Mesenchymal stem cell (in vitro differentiated cells and primary cell): ENCODE measurements around the gene USP36.

ENCODE experiments used
- DNase-seq: peaks from one replicate; pipeline ENCODE4 v3.0.0-alpha.2; 2013
- H2AFZ ChIP-seq: one replicate; pipeline ENCODE4 v1.6.1; 2013; ENCODE audit warnings: low read depth, mild to moderate bottlenecking, control low read depth, inconsistent platforms, low read length, moderate library complexity
- H2AK5ac ChIP-seq: 2 replicates; pipeline ENCODE4 v1.6.1; 2013; ENCODE audit warnings: low read length, moderate library complexity, mild to moderate bottlenecking, inconsistent platforms; ENCODE audit not compliant: severe bottlenecking
- H2BK120ac ChIP-seq: one replicate; pipeline ENCODE4 v1.6.1; 2013; ENCODE audit warnings: low read depth, mild to moderate bottlenecking, inconsistent platforms, low read length, moderate library complexity
- H2BK12ac ChIP-seq, 2 experiments: one replicate each; pipeline ENCODE4 v1.6.1; 2013; ENCODE audit warnings: inconsistent platforms in 2 of 2, low read length in 2 of 2, mild to moderate bottlenecking in 2 of 2, moderate library complexity in 2 of 2, control low read depth in 1 of 2
- H2BK15ac ChIP-seq: one replicate; pipeline ENCODE4 v1.6.1; 2013; ENCODE audit warnings: mild to moderate bottlenecking, low read depth, inconsistent platforms; ENCODE audit not compliant: poor library complexity, severe bottlenecking
- H2BK5ac ChIP-seq: 2 replicates; pipeline ENCODE4 v1.6.1; 2013; ENCODE audit warnings: low read depth, mild to moderate bottlenecking, low read length, control low read depth, inconsistent platforms; ENCODE audit not compliant: poor library complexity, severe bottlenecking
- H3K14ac ChIP-seq, 2 experiments: one replicate each; pipeline ENCODE4 v1.6.1; 2013; ENCODE audit warnings: inconsistent platforms in 2 of 2, low read length in 2 of 2, control low read depth in 1 of 2, mild to moderate bottlenecking in 1 of 2, moderate library complexity in 1 of 2
- H3K18ac ChIP-seq, 2 experiments: one replicate each; pipeline ENCODE4 v1.6.1; 2013; ENCODE audit warnings: inconsistent platforms in 2 of 2, low read length in 2 of 2, control low read depth in 1 of 2, low read depth in 1 of 2, mild to moderate bottlenecking in 1 of 2
- H3K23ac ChIP-seq, 2 experiments: one replicate each; pipeline ENCODE4 v1.6.1; 2013; ENCODE audit warnings: inconsistent platforms in 2 of 2, low read length in 2 of 2, mild to moderate bottlenecking in 2 of 2, moderate library complexity in 2 of 2, control low read depth in 1 of 2
- H3K27ac ChIP-seq: 2 replicates; pipeline ENCODE4 v1.5.1; 2013; ENCODE audit warnings: mild to moderate bottlenecking, moderate library complexity, low read length, control low read depth, inconsistent platforms; ENCODE audit not compliant: poor library complexity, severe bottlenecking
- H3K27me3 ChIP-seq, 2 experiments: 2 replicates each; pipeline versions ENCODE4 v1.6.1 to v1.7.0; 2013; ENCODE audit warnings: low read length in 2 of 2, mild to moderate bottlenecking in 2 of 2, moderate library complexity in 2 of 2, control low read depth in 1 of 2, inconsistent platforms in 1 of 2; ENCODE audit not compliant: control insufficient read depth in 1 of 2, insufficient read depth in 1 of 2
- H3K36me3 ChIP-seq, 2 experiments: 2 replicates each; pipeline versions ENCODE4 v1.6.1 to v1.7.0; 2013; ENCODE audit warnings: low read length in 2 of 2, control low read depth in 1 of 2, inconsistent platforms in 1 of 2, low read depth in 1 of 2, mild to moderate bottlenecking in 1 of 2; ENCODE audit not compliant: insufficient read depth in 2 of 2, control insufficient read depth in 1 of 2
- H3K4ac ChIP-seq, 2 experiments: one replicate each; pipeline ENCODE4 v1.6.1; 2013; ENCODE audit warnings: inconsistent platforms in 2 of 2, low read length in 2 of 2, mild to moderate bottlenecking in 2 of 2, moderate library complexity in 2 of 2, control low read depth in 1 of 2, low read depth in 1 of 2
- H3K4me1 ChIP-seq: 2 replicates; pipeline ENCODE4 v1.6.1; 2013; ENCODE audit warnings: low read depth, low read length, control low read depth; ENCODE audit not compliant: control insufficient read depth, insufficient read depth
- H3K4me2 ChIP-seq: 2 replicates; pipeline ENCODE4 v1.6.1; 2013; ENCODE audit warnings: low read length, mild to moderate bottlenecking, inconsistent platforms; ENCODE audit not compliant: poor library complexity, severe bottlenecking
- H3K4me3 ChIP-seq, 2 experiments: 2 replicates each; pipeline versions ENCODE4 v1.5.1 to v1.7.0; 2013; ENCODE audit warnings: low read length in 2 of 2, mild to moderate bottlenecking in 2 of 2, control low read depth in 1 of 2, low read depth in 1 of 2; ENCODE audit not compliant: insufficient read depth in 1 of 2
- H3K79me1 ChIP-seq: replicated peaks from 2 replicates; pipeline ENCODE4 v1.6.1; 2013; ENCODE audit warnings: mild to moderate bottlenecking, control low read depth, low read length, inconsistent platforms; ENCODE audit not compliant: poor library complexity, severe bottlenecking
- H3K9ac ChIP-seq: 2 replicates; pipeline ENCODE4 v1.7.0; 2013; ENCODE audit warnings: mild to moderate bottlenecking, low read length, moderate library complexity
- H3K9me3 ChIP-seq: 2 replicates; pipeline ENCODE4 v1.7.0; 2013; ENCODE audit warnings: mild to moderate bottlenecking, low read length; ENCODE audit not compliant: control insufficient read depth
- H4K8ac ChIP-seq: one replicate; pipeline ENCODE4 v1.6.1; 2013; ENCODE audit warnings: inconsistent platforms, mild to moderate bottlenecking, low read length, moderate library complexity
- H4K91ac ChIP-seq: one replicate; pipeline ENCODE4 v1.6.1; 2013; ENCODE audit warnings: mild to moderate bottlenecking, low read length, inconsistent platforms
- WGBS: methylation state at CpG from one replicate; pipeline ENCODE4 v1.1.7; 2013; ENCODE audit warnings: mixed read lengths; 5-methylcytosine and 5-hydroxymethylcytosine counted together

USP36 gene

GRCh38 chr17:78821961-78822360, 18.7 kb downstream of the USP36 start:
- peaks cover 28% of the 10 kb centered on the region for H3K4me1 ChIP-seq
- H2AFZ ChIP-seq, result no peak overlapping the region
- H3K9ac ChIP-seq, result no peak overlapping the region
- no peak overlapping the region for H2BK15ac ChIP-seq
- H2BK120ac ChIP-seq, result no peak overlapping the region
- peaks cover 74 to 92% of the 10 kb centered on the region in 2 experiments for H3K36me3 ChIP-seq
- DNase-seq, result no peak
- H3K27ac ChIP-seq, result peak overlapping the region; percentile 70
- H4K8ac ChIP-seq, result no peak overlapping the region
- H3K9me3 ChIP-seq, result no peaks in the 10 kb centered on the region
- no peaks in the 10 kb centered on the region for H3K27me3 ChIP-seq
- WGBS, result 92% methylated on average over 8 of the region's 8 CpGs
- no peak overlapping the region for H3K23ac ChIP-seq
- no peak overlapping the region for H2AK5ac ChIP-seq
- H3K79me1 ChIP-seq, result peaks cover 41% of the 10 kb centered on the region
- H4K91ac ChIP-seq, result peak overlapping the region; percentile 77
- no peak overlapping the region for H3K4me3 ChIP-seq
- no peak overlapping the region for H3K14ac ChIP-seq
- no peak overlapping the region for H2BK5ac ChIP-seq
- H3K4ac ChIP-seq, result no peak overlapping the region
- no peak overlapping the region for H2BK12ac ChIP-seq
- H3K18ac ChIP-seq, result no peak overlapping the region
- H3K4me2 ChIP-seq, result no peak overlapping the region

DNA sequence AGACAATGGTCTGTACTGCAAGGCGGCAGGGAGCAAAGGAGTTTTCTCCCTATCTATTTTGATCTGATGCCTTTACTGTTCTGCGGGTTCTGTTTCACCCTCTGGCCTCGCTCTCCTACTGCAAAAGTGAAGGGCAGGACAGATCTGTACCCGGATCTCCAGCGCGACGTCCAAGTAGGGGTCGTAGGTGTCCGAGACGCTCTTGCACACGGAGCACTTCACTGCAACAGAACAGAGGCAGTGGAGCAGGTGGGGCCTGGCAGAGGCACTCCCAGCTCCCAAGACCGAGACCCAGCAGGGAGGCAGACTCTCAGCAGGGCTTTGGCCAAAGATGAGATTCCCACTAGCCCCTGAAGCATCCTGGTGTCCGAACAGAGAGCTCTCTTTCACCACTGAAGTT, 19.8 kb downstream of the USP36 start:
- H2AFZ ChIP-seq, result no peak overlapping the region
- no peak overlapping the region for H3K23ac ChIP-seq
- no peak overlapping the region for H3K4me2 ChIP-seq
- no peak overlapping the region for H2BK15ac ChIP-seq
- peaks cover 73 to 92% of the 10 kb centered on the region in 2 experiments for H3K36me3 ChIP-seq
- no peak overlapping the region for H3K9ac ChIP-seq
- no peak overlapping the region for H3K18ac ChIP-seq
- H3K4me3 ChIP-seq, result no peak overlapping the region
- H3K27ac ChIP-seq, result no peak overlapping the region
- no peak overlapping the region for H2BK120ac ChIP-seq
- no peak overlapping the region for H2BK12ac ChIP-seq
- peaks cover 41% of the 10 kb centered on the region for H3K79me1 ChIP-seq
- H3K27me3 ChIP-seq, result no peaks in the 10 kb centered on the region
- no peak overlapping the region for H3K4ac ChIP-seq
- no peaks in the 10 kb centered on the region for H3K9me3 ChIP-seq
- H3K14ac ChIP-seq, result no peak overlapping the region
- no peak for DNase-seq
- no peak overlapping the region for H2AK5ac ChIP-seq
- H4K8ac ChIP-seq, result no peak overlapping the region
- peaks cover 24% of the 10 kb centered on the region for H3K4me1 ChIP-seq
- H2BK5ac ChIP-seq, result no peak overlapping the region
- no peak overlapping the region for H4K91ac ChIP-seq
- 94% methylated on average over 13 of the region's 13 CpGs for whole genome bisulfite sequencing

- DNase-seq, result no peak
- no peak overlapping the region for H2BK12ac ChIP-seq
- 99% methylated on average over 17 of the region's 18 CpGs for WGBS
- no peak overlapping the region for H2AK5ac ChIP-seq
- no peak overlapping the region for H3K9ac ChIP-seq
- H3K79me1 ChIP-seq, result peaks cover 36% of the 10 kb centered on the region
- H3K4me2 ChIP-seq, result no peak overlapping the region
- H3K23ac ChIP-seq, result no peak overlapping the region
- no peaks in the 10 kb centered on the region for H3K9me3 ChIP-seq
- H4K91ac ChIP-seq, result no peak overlapping the region
- H3K27ac ChIP-seq, result no peak overlapping the region
- no peak overlapping the region for H2BK120ac ChIP-seq
- H3K27me3 ChIP-seq, result no peaks in the 10 kb centered on the region
- H3K4me1 ChIP-seq, result peaks cover 21% of the 10 kb centered on the region
- H3K18ac ChIP-seq, result no peak overlapping the region
- no peak overlapping the region for H3K14ac ChIP-seq
- peaks cover 69 to 92% of the 10 kb centered on the region in 2 experiments for H3K36me3 ChIP-seq
- no peak overlapping the region for H3K4ac ChIP-seq
- H4K8ac ChIP-seq, result no peak overlapping the region
- H2AFZ ChIP-seq, result no peak overlapping the region
- H2BK15ac ChIP-seq, result no peak overlapping the region
- no peak overlapping the region for H3K4me3 ChIP-seq
- no peak overlapping the region for H2BK5ac ChIP-seq
These were observed 20.5 kb downstream of the USP36 start for GRCh38 chr17:78819806-78820792.

- no peak overlapping the region for H2AFZ ChIP-seq
- no peak overlapping the region for H3K23ac ChIP-seq
- no peak overlapping the region for H2BK15ac ChIP-seq
- H3K4me3 ChIP-seq, result no peak overlapping the region
- no peak overlapping the region for H3K18ac ChIP-seq
- no peak overlapping the region for H2BK12ac ChIP-seq
- no peak overlapping the region for H4K8ac ChIP-seq
- no peak overlapping the region for H3K4me2 ChIP-seq
- no peak overlapping the region for H2BK5ac ChIP-seq
- H3K27me3 ChIP-seq, result no peaks in the 10 kb centered on the region
- H2AK5ac ChIP-seq, result no peak overlapping the region
- no peak overlapping the region for H3K27ac ChIP-seq
- WGBS, result 96% methylated on average over 8 of the region's 8 CpGs
- H4K91ac ChIP-seq, result no peak overlapping the region
- H3K9ac ChIP-seq, result no peak overlapping the region
- H3K14ac ChIP-seq, result no peak overlapping the region
- peaks cover 21% of the 10 kb centered on the region for H3K4me1 ChIP-seq
- H3K4ac ChIP-seq, result no peak overlapping the region
- no peaks in the 10 kb centered on the region for H3K9me3 ChIP-seq
- no peak for DNase-seq
- H3K36me3 ChIP-seq, result peaks cover 75 to 92% of the 10 kb centered on the region in 2 experiments
- H2BK120ac ChIP-seq, result no peak overlapping the region
- H3K79me1 ChIP-seq, result peaks cover 36% of the 10 kb centered on the region
These were observed 21.2 kb downstream of the USP36 start for GRCh38 chr17:78819402-78819801.
